ENCODE results near the gene SORL1. TPM values are rescaled to one million over a fixed set of nuclear protein-coding genes. Genes with fewer than 3 reads are reported as not detected.
A peak's percentile ranks its signal among the peaks of the same experiment; 100 is the strongest.

Gene SORL1
- total and polyA plus RNA-seq, 2 of the 13 experiments (the other 11 are each of a cell fraction or from before 2014, with no cell fraction given) = 21.3 to 148 TPM

DNA sequence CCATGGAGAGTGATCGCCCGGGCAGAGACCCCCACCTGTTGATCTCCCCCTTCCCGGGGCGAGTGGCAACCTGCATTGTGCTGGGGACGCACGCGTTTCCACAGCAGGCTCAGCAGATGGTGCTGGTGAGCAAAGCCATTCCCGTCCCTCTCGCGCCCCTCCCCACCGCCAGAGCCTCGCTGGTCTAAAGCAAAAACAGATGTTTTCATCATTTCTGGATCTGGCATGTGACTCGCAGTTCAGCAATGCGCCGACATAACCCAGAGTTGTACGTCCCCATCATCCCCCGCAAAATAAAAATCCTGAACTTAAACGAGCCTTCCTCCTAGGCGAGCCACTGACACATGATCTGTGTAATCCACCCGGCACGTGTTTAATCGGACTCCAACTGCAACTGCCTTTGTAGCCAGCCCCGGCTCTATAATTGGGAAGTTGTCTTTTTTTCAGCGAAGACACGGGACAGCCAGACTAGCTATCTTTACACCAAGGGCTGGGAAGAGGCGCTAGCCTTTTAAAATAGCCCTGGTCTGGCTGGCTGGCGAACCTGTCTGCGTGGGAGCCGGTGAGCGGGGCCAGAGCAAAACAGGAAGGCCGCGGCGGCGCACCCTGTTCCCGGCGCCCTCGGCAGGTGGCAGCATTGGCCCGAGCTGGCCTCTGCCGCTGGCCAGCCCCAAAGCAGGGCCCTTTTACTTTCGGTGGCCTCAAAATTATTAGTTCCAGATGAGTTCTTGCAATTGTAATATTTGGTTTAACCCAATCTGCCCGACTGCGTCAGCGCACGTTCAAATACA lies 203.6 kb downstream of the SORL1 start (continued):
- TF ChIP-seq, protein P1, sequence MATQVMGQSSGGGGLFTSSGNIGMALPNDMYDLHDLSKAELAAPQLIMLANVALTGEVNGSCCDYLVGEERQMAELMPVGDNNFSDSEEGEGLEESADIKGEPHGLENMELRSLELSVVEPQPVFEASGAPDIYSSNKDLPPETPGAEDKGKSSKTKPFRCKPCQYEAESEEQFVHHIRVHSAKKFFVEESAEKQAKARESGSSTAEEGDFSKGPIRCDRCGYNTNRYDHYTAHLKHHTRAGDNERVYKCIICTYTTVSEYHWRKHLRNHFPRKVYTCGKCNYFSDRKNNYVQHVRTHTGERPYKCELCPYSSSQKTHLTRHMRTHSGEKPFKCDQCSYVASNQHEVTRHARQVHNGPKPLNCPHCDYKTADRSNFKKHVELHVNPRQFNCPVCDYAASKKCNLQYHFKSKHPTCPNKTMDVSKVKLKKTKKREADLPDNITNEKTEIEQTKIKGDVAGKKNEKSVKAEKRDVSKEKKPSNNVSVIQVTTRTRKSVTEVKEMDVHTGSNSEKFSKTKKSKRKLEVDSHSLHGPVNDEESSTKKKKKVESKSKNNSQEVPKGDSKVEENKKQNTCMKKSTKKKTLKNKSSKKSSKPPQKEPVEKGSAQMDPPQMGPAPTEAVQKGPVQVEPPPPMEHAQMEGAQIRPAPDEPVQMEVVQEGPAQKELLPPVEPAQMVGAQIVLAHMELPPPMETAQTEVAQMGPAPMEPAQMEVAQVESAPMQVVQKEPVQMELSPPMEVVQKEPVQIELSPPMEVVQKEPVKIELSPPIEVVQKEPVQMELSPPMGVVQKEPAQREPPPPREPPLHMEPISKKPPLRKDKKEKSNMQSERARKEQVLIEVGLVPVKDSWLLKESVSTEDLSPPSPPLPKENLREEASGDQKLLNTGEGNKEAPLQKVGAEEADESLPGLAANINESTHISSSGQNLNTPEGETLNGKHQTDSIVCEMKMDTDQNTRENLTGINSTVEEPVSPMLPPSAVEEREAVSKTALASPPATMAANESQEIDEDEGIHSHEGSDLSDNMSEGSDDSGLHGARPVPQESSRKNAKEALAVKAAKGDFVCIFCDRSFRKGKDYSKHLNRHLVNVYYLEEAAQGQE (IDR thresholded peaks at IDR 0.05; ENCODE audit: borderline replicate concordance in 1 of 2, low read depth in 1 of 2, low read length in 2 of 2) = no peak
- TF ChIP-seq STAG1 (CRISPR knock-in tag; IDR thresholded peaks at IDR 0.05) = peak; percentile 94
- no peak; the same call in 1 of the 2 replicates for TF ChIP-seq KDM3A (CRISPR knock-in tag; IDR thresholded peaks at IDR 0.05; ENCODE audit: low read depth)
- no peak; the same call in 1 of the 2 replicates for TF ChIP-seq FOXC1 (CRISPR knock-in tag; IDR thresholded peaks at IDR 0.05; ENCODE audit: borderline replicate concordance)
- TF ChIP-seq KDM1A (CRISPR knock-in tag; IDR thresholded peaks at IDR 0.05) = no peak
- TF ChIP-seq PCBP1 (IDR thresholded peaks at IDR 0.05; ENCODE audit: borderline replicate concordance, low read depth, low read length) = no peak
- no peak for TF ChIP-seq ZNF430 (CRISPR knock-in tag; IDR thresholded peaks at IDR 0.05)
- peak; percentile 80 for TF ChIP-seq ZBTB7A (CRISPR knock-in tag; IDR thresholded peaks at IDR 0.05)
- no peak for TF ChIP-seq ZNF557 (CRISPR knock-in tag; IDR thresholded peaks at IDR 0.05)
- TF ChIP-seq, protein P2, sequence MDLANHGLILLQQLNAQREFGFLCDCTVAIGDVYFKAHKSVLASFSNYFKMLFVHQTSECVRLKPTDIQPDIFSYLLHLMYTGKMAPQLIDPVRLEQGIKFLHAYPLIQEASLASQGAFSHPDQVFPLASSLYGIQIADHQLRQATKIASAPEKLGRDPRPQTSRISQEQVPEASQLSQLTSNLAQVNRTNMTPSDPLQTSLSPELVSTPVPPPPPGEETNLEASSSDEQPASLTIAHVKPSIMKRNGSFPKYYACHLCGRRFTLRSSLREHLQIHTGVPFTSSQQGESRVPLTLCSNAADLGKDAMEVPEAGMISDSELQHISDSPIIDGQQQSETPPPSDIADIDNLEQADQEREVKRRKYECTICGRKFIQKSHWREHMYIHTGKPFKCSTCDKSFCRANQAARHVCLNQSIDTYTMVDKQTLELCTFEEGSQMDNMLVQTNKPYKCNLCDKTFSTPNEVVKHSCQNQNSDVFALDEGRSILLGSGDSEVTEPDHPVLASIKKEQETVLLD (CRISPR knock-in tag; IDR thresholded peaks at IDR 0.05; ENCODE audit: low read depth) = no peak
- peak; percentile 56; the same call in 1 of the 2 replicates for TF ChIP-seq KDM5A (IDR thresholded peaks at IDR 0.05; ENCODE audit: borderline replicate concordance, low read length)
- TF ChIP-seq ZSCAN29 (CRISPR knock-in tag; conservative IDR thresholded peaks at IDR 0.05) = 0 out of 2 replicates have a peak, but pooled peaks have one; percentile 54
- TF ChIP-seq ZNF17 (CRISPR knock-in tag; IDR thresholded peaks at IDR 0.05) = no peak
- TF ChIP-seq, protein P3, sequence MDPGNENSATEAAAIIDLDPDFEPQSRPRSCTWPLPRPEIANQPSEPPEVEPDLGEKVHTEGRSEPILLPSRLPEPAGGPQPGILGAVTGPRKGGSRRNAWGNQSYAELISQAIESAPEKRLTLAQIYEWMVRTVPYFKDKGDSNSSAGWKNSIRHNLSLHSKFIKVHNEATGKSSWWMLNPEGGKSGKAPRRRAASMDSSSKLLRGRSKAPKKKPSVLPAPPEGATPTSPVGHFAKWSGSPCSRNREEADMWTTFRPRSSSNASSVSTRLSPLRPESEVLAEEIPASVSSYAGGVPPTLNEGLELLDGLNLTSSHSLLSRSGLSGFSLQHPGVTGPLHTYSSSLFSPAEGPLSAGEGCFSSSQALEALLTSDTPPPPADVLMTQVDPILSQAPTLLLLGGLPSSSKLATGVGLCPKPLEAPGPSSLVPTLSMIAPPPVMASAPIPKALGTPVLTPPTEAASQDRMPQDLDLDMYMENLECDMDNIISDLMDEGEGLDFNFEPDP (CRISPR knock-in tag; conservative IDR thresholded peaks at IDR 0.05) = no peak
- TF ChIP-seq HES4 (CRISPR knock-in tag; IDR thresholded peaks at IDR 0.05; ENCODE audit: borderline replicate concordance) = no peak
- TF ChIP-seq MZF1 (CRISPR knock-in tag; IDR thresholded peaks at IDR 0.05; ENCODE audit: borderline replicate concordance) = no peak
- TF ChIP-seq ZNF382 (CRISPR knock-in tag; IDR thresholded peaks at IDR 0.05; ENCODE audit: borderline replicate concordance) = no peak
- TF ChIP-seq, protein P4, sequence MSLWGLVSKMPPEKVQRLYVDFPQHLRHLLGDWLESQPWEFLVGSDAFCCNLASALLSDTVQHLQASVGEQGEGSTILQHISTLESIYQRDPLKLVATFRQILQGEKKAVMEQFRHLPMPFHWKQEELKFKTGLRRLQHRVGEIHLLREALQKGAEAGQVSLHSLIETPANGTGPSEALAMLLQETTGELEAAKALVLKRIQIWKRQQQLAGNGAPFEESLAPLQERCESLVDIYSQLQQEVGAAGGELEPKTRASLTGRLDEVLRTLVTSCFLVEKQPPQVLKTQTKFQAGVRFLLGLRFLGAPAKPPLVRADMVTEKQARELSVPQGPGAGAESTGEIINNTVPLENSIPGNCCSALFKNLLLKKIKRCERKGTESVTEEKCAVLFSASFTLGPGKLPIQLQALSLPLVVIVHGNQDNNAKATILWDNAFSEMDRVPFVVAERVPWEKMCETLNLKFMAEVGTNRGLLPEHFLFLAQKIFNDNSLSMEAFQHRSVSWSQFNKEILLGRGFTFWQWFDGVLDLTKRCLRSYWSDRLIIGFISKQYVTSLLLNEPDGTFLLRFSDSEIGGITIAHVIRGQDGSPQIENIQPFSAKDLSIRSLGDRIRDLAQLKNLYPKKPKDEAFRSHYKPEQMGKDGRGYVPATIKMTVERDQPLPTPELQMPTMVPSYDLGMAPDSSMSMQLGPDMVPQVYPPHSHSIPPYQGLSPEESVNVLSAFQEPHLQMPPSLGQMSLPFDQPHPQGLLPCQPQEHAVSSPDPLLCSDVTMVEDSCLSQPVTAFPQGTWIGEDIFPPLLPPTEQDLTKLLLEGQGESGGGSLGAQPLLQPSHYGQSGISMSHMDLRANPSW (CRISPR knock-in tag; IDR thresholded peaks at IDR 0.05; ENCODE audit: borderline replicate concordance) = no peak
- peak; percentile 60; the same call in 1 of the 2 replicates for TF ChIP-seq ZNF230 (CRISPR knock-in tag; IDR thresholded peaks at IDR 0.05)
- TF ChIP-seq ZFP37 (CRISPR knock-in tag; IDR thresholded peaks at IDR 0.05; ENCODE audit: borderline replicate concordance) = no peak
- no peak for TF ChIP-seq ZNF3 (CRISPR knock-in tag; IDR thresholded peaks at IDR 0.05)

All from HepG2 (cell line).